HCT116 (cell line): ENCODE data around the gene ADD3. TPM values are rescaled to one million over a fixed set of nuclear protein-coding genes. Genes with fewer than 3 reads are reported as not detected.

ENCODE experiments used
- ATAC-seq: fragments of 200-7000 bp; cut with Tn5 transposase; 2 replicates; pipeline ENCODE4 v1.9.1; 2020; ENCODE audit warnings: mild to moderate bottlenecking, moderate library complexity
- BruUV-seq: library from RNA; stranded (reverse); fragments of 400-500 nt; replicated peaks from 2 replicates; lab custom pipeline; 2021; lab: Mats Ljungman, UMichigan
- CTCF ChIA-PET: fragments of 300-600 bp; sonication (Branson Sonifier 250); formaldehyde crosslinking; loops from one replicate; lab custom pipeline; 2021; ENCODE audit warnings: antibody characterized with exemption; lab: Charles Lee
- POLR2A ChIA-PET: fragments of 300-600, 350-600 bp; sonication (Branson Sonifier 250); formaldehyde crosslinking; loops from one replicate; lab custom pipeline; 2021; ENCODE audit warnings: antibody characterized with exemption; lab: Charles Lee
- RAD21 ChIA-PET, 2 experiments: fragments of 300-600 bp; sonication (Branson Sonifier 250); formaldehyde crosslinking; loops; one replicate each; lab custom pipeline; 2023; ENCODE audit warnings: low total read pairs in 2 of 2; ENCODE audit not compliant: uncharacterized antibody in 2 of 2, unreplicated experiment in 2 of 2, low non-redundant PET in 1 of 2; lab: Charles Lee
- DNase-seq: peaks from one replicate; pipeline ENCODE4 v3.0.0-alpha.2; 2010; ENCODE audit warnings: low read depth, low spot score
- H2AFZ ChIP-seq: fragments of 200-600 bp; shearing (Covaris generic), sonication (generic); 2 replicates; pipeline ENCODE4 v1.6.1; 2017; ENCODE audit warnings: low read depth, mixed run types, mixed read lengths, antibody characterized with exemption, low read length; ENCODE audit not compliant: poor library complexity, severe bottlenecking
- H3K27ac ChIP-seq: 2 replicates; pipeline ENCODE4 v1.5.1; 2012; ENCODE audit warnings: low read depth, low read length
- H3K27me3 ChIP-seq: fragments of 200-600 bp; sonication (generic); 2 replicates; pipeline ENCODE4 v1.6.1; 2016; ENCODE audit warnings: mixed run types, low read length, mixed read lengths; ENCODE audit not compliant: insufficient read depth
- H3K36me3 ChIP-seq, 2 experiments: fragments of 200-500 bp in 1 of 2; fragments of 200-600 bp in 1 of 2; sonication (Bioruptor generic) in 1 of 2; sonication (generic) in 1 of 2; 2 replicates each; pipeline versions ENCODE4 v1.5.1 to v1.6.1; 2014 to 2016; ENCODE audit warnings: low read length in 2 of 2, inconsistent platforms in 1 of 2, mixed read lengths in 1 of 2, mixed run types in 1 of 2; ENCODE audit not compliant: insufficient read depth in 2 of 2, control insufficient read depth in 1 of 2
- H3K4me1 ChIP-seq, 2 experiments: fragments of 200-600 bp in 1 of 2; sonication (generic) in 1 of 2; 2 replicates each; pipeline versions ENCODE4 v1.5.1 to v1.6.1; 2012 to 2017; ENCODE audit warnings: low read length in 2 of 2, inconsistent platforms in 1 of 2, mild to moderate bottlenecking in 1 of 2, mixed read lengths in 1 of 2, mixed run types in 1 of 2, moderate library complexity in 1 of 2; ENCODE audit not compliant: insufficient read depth in 2 of 2, control insufficient read depth in 1 of 2
- H3K4me2 ChIP-seq: fragments of 200-600 bp; sonication (generic); 2 replicates; pipeline ENCODE4 v1.6.1; 2017; ENCODE audit warnings: mixed run types, low read length, mixed read lengths
- H3K4me3 ChIP-seq, 2 experiments: fragments of 200-600 bp in 1 of 2; sonication (generic) in 1 of 2; replicated peaks in 1 of 2; 2 replicates each; pipeline ENCODE4 v1.5.1; 2011 to 2016; ENCODE audit warnings: low read length in 2 of 2, control low read depth in 1 of 2, low read depth in 1 of 2, mild to moderate bottlenecking in 1 of 2, mixed read lengths in 1 of 2, mixed run types in 1 of 2
- H3K79me2 ChIP-seq: fragments of 200-600 bp; sonication (generic); 2 replicates; pipeline ENCODE4 v1.6.1; 2017; ENCODE audit warnings: mild to moderate bottlenecking, mixed run types, low read length, moderate library complexity, mixed read lengths; ENCODE audit not compliant: insufficient read depth
- H3K9ac ChIP-seq: fragments of 200-600 bp; sonication (generic); 2 replicates; pipeline ENCODE4 v1.6.1; 2016; ENCODE audit warnings: low read length, mixed read lengths
- H3K9me2 ChIP-seq: fragments of 200-600 bp; sonication (generic), shearing (Covaris generic); 2 replicates; pipeline ENCODE4 v1.6.1; 2017; ENCODE audit warnings: mixed run types, mild to moderate bottlenecking, moderate library complexity; ENCODE audit not compliant: insufficient read depth
- H3K9me3 ChIP-seq, 2 experiments: fragments of 200-500 bp in 1 of 2; fragments of 200-600 bp in 1 of 2; sonication (Bioruptor generic) in 1 of 2; sonication (generic) in 1 of 2; 2 replicates each; pipeline ENCODE4 v1.6.1; 2014 to 2017; ENCODE audit warnings: low read length in 2 of 2, mixed read lengths in 2 of 2, inconsistent platforms in 1 of 2, low read depth in 1 of 2, mild to moderate bottlenecking in 1 of 2, mixed run types in 1 of 2, moderate library complexity in 1 of 2; ENCODE audit not compliant: control insufficient read depth in 1 of 2, insufficient read depth in 1 of 2
- H4K20me1 ChIP-seq: fragments of 200-600 bp; sonication (generic), shearing (Covaris generic); 2 replicates; pipeline ENCODE4 v1.6.1; 2017; ENCODE audit warnings: mixed run types, mild to moderate bottlenecking, moderate library complexity; ENCODE audit not compliant: insufficient read depth
- CBX3 ChIP-seq: IDR thresholded peaks from 2 replicates; pipeline ENCODE4 v1.6.1; 2012; ENCODE audit warnings: low read depth
- CEBPB ChIP-seq: IDR thresholded peaks from 2 replicates; pipeline ENCODE4 v1.6.1; 2012; ENCODE audit warnings: low read depth
- EZH2phosphoT487 ChIP-seq: fragments of 200-600 bp; IDR thresholded peaks from 2 replicates; pipeline ENCODE4 v1.6.1; 2018; ENCODE audit warnings: antibody characterized with exemption, borderline replicate concordance
- FOSL1 ChIP-seq: IDR thresholded peaks from 2 replicates; pipeline ENCODE4 v1.6.1; 2012; ENCODE audit warnings: low read depth
- JUND ChIP-seq: IDR thresholded peaks from 2 replicates; pipeline ENCODE4 v1.6.1; 2012
- RAD21 ChIP-seq: IDR thresholded peaks from 2 replicates; pipeline ENCODE4 v1.6.1; 2012; ENCODE audit warnings: low read depth, mild to moderate bottlenecking
- SIN3A ChIP-seq: IDR thresholded peaks from 2 replicates; pipeline ENCODE4 v1.6.1; 2012; ENCODE audit warnings: low read depth
- ZBTB33 ChIP-seq: IDR thresholded peaks from 2 replicates; pipeline ENCODE4 v1.6.1; 2011; ENCODE audit warnings: mild to moderate bottlenecking, low read length, moderate library complexity; ENCODE audit not compliant: insufficient replicate concordance; ENCODE audit errors: extremely low read depth
- ZFX ChIP-seq: fragments of 450-650 bp; IDR thresholded peaks from 2 replicates; pipeline ENCODE4 v1.6.1; 2017
- ZNF274 ChIP-seq: fragments of 200-500 bp; sonication (Bioruptor generic); IDR thresholded peaks from 2 replicates; pipeline ENCODE4 v1.6.1; 2014; ENCODE audit warnings: mild to moderate bottlenecking, low read depth, low read length, inconsistent platforms
- intact Hi-C: fragments of 100-400 bp; cut with micrococcal nuclease; formaldehyde crosslinking; loops from 2 replicates; pipeline ENCODE4 v1.10.0; 2022
- total RNA-seq: library from RNA; stranded (reverse); gene quantifications from one replicate; pipeline ENCODE4 v1.2.1, GENCODE V29; 2021; ENCODE audit not compliant: unreplicated experiment

ADD3 gene
- total RNA-seq, 1 experiment from 2014 or later, result 41.1 TPM

- no TSS peak for BruUV-seq
- intact Hi-C loops, result no loop called here
- no peak for ATAC-seq
- H3K4me3 ChIP-seq, result no peak overlapping the region
- CTCF ChIA-PET, result interaction anchor here (1.4 kb wide), 1 partner anchor 19 kb away, joined by 4 read pairs; no protein-coding TSS in a partner anchor
- H3K9me3 ChIP-seq, result no peaks in the 10 kb centered on the region
- TF ChIP-seq ZNF274 (no peak), CBX3 (no peak), CEBPB (no peak), RAD21 (no peak), ZFX (no peak), JUND (no peak), FOSL1 (no peak), SIN3A (no peak), EZH2phosphoT487 (no peak), ZBTB33 (no peak)
- no peaks in the 10 kb centered on the region for H3K27me3 ChIP-seq
- H3K27ac ChIP-seq, result no peak overlapping the region
- no peaks in the 10 kb centered on the region for H3K36me3 ChIP-seq
- no peak overlapping the region for H3K4me2 ChIP-seq
- no peaks in the 10 kb centered on the region for H3K9me2 ChIP-seq
- no peaks in the 10 kb centered on the region for H3K79me2 ChIP-seq
- peaks cover 10 to 12% of the 10 kb centered on the region in 2 experiments; a peak in 3 of 4 replicates for H3K4me1 ChIP-seq
- RAD21 ChIA-PET, result no interaction called here
- POLR2A ChIA-PET, result no interaction called here
- no peak overlapping the region for H3K9ac ChIP-seq
- no peak for DNase-seq
- H2AFZ ChIP-seq, result no peak overlapping the region
- no peaks in the 10 kb centered on the region for H4K20me1 ChIP-seq
Measured at GRCh38 chr10:109960682-109961081, 47.1 kb upstream of the ADD3 start.
